Measurements from ENCODE around the gene AGPAT3. TPM values are rescaled to one million over a fixed set of nuclear protein-coding genes. Genes with fewer than 3 reads are reported as not detected.

The AGPAT3 gene
- total RNA-seq, 4 donors from 2014 or later = 61.0 to 77.9 (median 69.4) TPM

GRCh38 chr21:43992121-43992520 lies 127.1 kb downstream of the AGPAT3 start:
- H3K9me3 ChIP-seq = no peaks in the 10 kb centered on the region
- H3K4me3 ChIP-seq = no peak overlapping the region
- WGBS = 90% methylated on average over 10 of the region's 11 CpGs
- TF ChIP-seq CTCF (IDR thresholded peaks at IDR 0.05) (no peak), POLR2AphosphoS5 (IDR thresholded peaks at IDR 0.05) (no peak), EP300 (IDR thresholded peaks at IDR 0.05) (no peak), POLR2A (IDR thresholded peaks at IDR 0.05) (no peak)
- H3K4me1 ChIP-seq = peaks cover 4% of the 10 kb centered on the region
- H3K36me3 ChIP-seq = no peaks in the 10 kb centered on the region
- H3K27ac ChIP-seq = no peak overlapping the region
- peaks cover 3% of the 10 kb centered on the region for H3K27me3 ChIP-seq
- DNase-seq (ENCODE audit: low spot score in 2 of 2) = no peak

GRCh38 chr21:43993420-43993934 lies 128.5 kb downstream of the AGPAT3 start:
- no peak for TF ChIP-seq POLR2A (IDR thresholded peaks at IDR 0.05)
- TF ChIP-seq EP300 (IDR thresholded peaks at IDR 0.05) = no peak
- no peak for TF ChIP-seq CTCF (IDR thresholded peaks at IDR 0.05)
- no peak for TF ChIP-seq POLR2AphosphoS5 (IDR thresholded peaks at IDR 0.05)
- no peak overlapping the region for H3K4me3 ChIP-seq
- no peaks in the 10 kb centered on the region for H3K9me3 ChIP-seq
- H3K4me1 ChIP-seq = no peaks in the 10 kb centered on the region
- no peaks in the 10 kb centered on the region for H3K36me3 ChIP-seq
- DNase-seq (ENCODE audit: low spot score in 2 of 2) = no peak
- 76% methylated on average over 18 of the region's 18 CpGs for WGBS
- peaks cover 3% of the 10 kb centered on the region for H3K27me3 ChIP-seq
- no peak overlapping the region for H3K27ac ChIP-seq

GRCh38 chr21:43994085-43994484 lies 129.1 kb downstream of the AGPAT3 start:
- no peak for DNase-seq (ENCODE audit: low spot score in 2 of 2)
- Histone ChIP-seq H3K36me3 (no peaks in the 10 kb centered on the region), H3K9me3 (no peaks in the 10 kb centered on the region), H3K4me3 (no peak overlapping the region), H3K27me3 (peaks cover 3% of the 10 kb centered on the region), H3K27ac (no peak overlapping the region), H3K4me1 (no peaks in the 10 kb centered on the region)
- WGBS = 67% methylated on average over 6 of the region's 11 CpGs
- TF ChIP-seq EP300 (IDR thresholded peaks at IDR 0.05) (no peak), POLR2AphosphoS5 (IDR thresholded peaks at IDR 0.05) (no peak), POLR2A (IDR thresholded peaks at IDR 0.05) (no peak), CTCF (IDR thresholded peaks at IDR 0.05) (no peak)

- Histone ChIP-seq H3K27ac (no peak overlapping the region), H3K9me3 (no peaks in the 10 kb centered on the region), H3K36me3 (no peaks in the 10 kb centered on the region), H3K4me3 (no peak overlapping the region), H3K4me1 (no peaks in the 10 kb centered on the region), H3K27me3 (peaks cover 3% of the 10 kb centered on the region)
- no peak for DNase-seq (ENCODE audit: low spot score in 2 of 2)
- TF ChIP-seq CTCF (IDR thresholded peaks at IDR 0.05) (no peak), POLR2A (IDR thresholded peaks at IDR 0.05) (no peak), EP300 (IDR thresholded peaks at IDR 0.05) (no peak), POLR2AphosphoS5 (IDR thresholded peaks at IDR 0.05) (no peak)
- WGBS = 100% methylated on average over 2 of the region's 9 CpGs
These were observed 129.6 kb downstream of the AGPAT3 start for GRCh38 chr21:43994646-43995045.

- Histone ChIP-seq H3K27ac (no peak overlapping the region), H3K9me3 (no peaks in the 10 kb centered on the region), H3K4me1 (no peaks in the 10 kb centered on the region), H3K36me3 (no peaks in the 10 kb centered on the region), H3K27me3 (peaks cover 3% of the 10 kb centered on the region), H3K4me3 (no peak overlapping the region)
- DNase-seq (ENCODE audit: low spot score in 2 of 2) = no peak
- TF ChIP-seq POLR2A (IDR thresholded peaks at IDR 0.05) (no peak), EP300 (IDR thresholded peaks at IDR 0.05) (no peak), CTCF (IDR thresholded peaks at IDR 0.05) (no peak), POLR2AphosphoS5 (IDR thresholded peaks at IDR 0.05) (no peak)
- WGBS = 91% methylated on average over 17 of the region's 18 CpGs
These were observed 130.6 kb downstream of the AGPAT3 start for GRCh38 chr21:43995521-43996105.

All from suprapubic skin (tissue), 4 donors.